ENCODE measurements around the gene NUP93. TPM values are rescaled to one million over a fixed set of nuclear protein-coding genes. Genes with fewer than 3 reads are reported as not detected.

The NUP93 gene
- polyA plus RNA-seq, 1 of the 3 experiments (the other 2 are of a cell fraction), result 43.1 TPM

DNA sequence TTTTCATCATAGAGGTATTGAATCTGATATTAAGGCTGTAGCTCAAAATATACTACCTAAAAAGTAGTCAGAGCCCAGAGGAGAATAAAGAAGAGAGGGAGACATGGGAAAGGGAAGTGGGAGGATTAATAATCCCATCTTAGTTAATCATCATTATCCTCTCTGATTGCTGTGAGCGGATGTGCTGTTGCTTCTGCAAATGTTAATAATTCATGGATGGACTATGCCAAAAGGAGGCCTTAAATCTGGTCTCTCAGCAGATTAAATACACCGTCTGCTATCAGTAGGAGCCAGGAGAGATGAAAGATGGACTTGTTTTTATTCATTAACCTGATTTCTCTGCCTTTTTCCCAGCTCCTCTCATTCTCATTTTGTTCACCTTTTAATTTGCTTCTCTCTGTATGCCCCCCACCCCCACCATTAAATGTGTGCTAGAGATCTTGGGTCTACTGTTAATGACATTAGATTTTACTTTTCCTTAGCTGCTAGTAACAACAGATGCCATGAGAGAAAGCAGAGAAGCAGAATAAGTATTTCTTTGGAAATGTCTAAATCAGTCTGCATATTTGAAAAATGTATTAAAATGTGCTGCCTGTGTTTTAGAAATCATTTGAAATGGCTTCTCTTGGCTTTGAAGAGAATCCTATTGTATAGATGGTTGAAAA is 44.2 kb downstream of the NUP93 start (continued):
- TF ChIP-seq, protein P1, sequence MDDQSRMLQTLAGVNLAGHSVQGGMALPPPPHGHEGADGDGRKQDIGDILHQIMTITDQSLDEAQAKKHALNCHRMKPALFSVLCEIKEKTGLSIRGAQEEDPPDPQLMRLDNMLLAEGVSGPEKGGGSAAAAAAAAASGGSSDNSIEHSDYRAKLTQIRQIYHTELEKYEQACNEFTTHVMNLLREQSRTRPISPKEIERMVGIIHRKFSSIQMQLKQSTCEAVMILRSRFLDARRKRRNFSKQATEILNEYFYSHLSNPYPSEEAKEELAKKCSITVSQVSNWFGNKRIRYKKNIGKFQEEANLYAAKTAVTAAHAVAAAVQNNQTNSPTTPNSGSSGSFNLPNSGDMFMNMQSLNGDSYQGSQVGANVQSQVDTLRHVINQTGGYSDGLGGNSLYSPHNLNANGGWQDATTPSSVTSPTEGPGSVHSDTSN (IDR thresholded peaks at IDR 0.05), result no peak
- no peak for TF ChIP-seq POLR2AphosphoS5 (IDR thresholded peaks at IDR 0.05; ENCODE audit: low read depth, low read length)
- TF ChIP-seq TEAD4 (IDR thresholded peaks at IDR 0.05; ENCODE audit: borderline replicate concordance, insufficient read depth), result no peak
- no peak for TF ChIP-seq YY1 (IDR thresholded peaks at IDR 0.05; ENCODE audit: low read depth)

DNA sequence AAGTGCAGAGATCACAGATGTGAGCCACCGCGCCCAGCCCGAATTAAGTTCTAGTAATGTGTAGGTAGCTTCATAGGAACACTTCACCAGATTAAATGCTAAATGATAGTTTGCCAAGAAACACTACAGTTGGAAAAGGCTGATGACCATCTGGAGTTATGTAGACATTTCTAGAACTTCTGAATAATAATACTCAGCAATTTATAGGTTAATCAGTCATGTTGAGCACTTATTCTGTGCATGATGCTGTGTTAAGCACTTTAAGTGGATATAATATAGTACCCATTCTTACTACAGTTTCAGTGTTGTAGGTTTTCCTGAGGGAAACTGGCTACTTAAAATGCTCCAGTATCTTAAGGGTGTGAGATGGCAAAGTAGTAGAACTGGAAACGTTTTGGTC is 45.2 kb downstream of the NUP93 start:
- H3K79me2 ChIP-seq (ENCODE audit: insufficient read depth), result peaks cover 26% of the 10 kb centered on the region; the same call in 1 of the 2 replicates
- no peak overlapping the region for H3K4me2 ChIP-seq
- no peaks in the 10 kb centered on the region for H3F3A ChIP-seq (replicated peaks; ENCODE audit: insufficient read depth)
- no peak for DNase-seq
- H2AFZ ChIP-seq (ENCODE audit: low read depth), result no peak overlapping the region
- no peak overlapping the region for H3K4me3 ChIP-seq (ENCODE audit: low read depth in 2 of 2, low read length in 1 of 2)
- H3K27me3 ChIP-seq (ENCODE audit: insufficient read depth), result no peaks in the 10 kb centered on the region
- H4K20me1 ChIP-seq (ENCODE audit: insufficient read depth), result no peaks in the 10 kb centered on the region
- CTCF ChIA-PET, result interaction anchor here (2.9 kb wide), 1 partner anchor 15 kb away, joined by 13 read pairs; no protein-coding TSS in a partner anchor
- H3K36me3 ChIP-seq (replicated peaks in 1 of 2; ENCODE audit: control insufficient read depth in 1 of 2, insufficient read depth in 2 of 2, low read length in 1 of 2), result no peaks in the 10 kb centered on the region
- H3K9me3 ChIP-seq, result no peaks in the 10 kb centered on the region
- H3K9ac ChIP-seq, result no peak overlapping the region
- POLR2A ChIA-PET, result no interaction called here
- H3K27ac ChIP-seq (ENCODE audit: low read depth in 2 of 2, low read length in 1 of 2), result no peak overlapping the region
- TF ChIP-seq JUND (IDR thresholded peaks at IDR 0.05) (no peak), YY1 (IDR thresholded peaks at IDR 0.05; ENCODE audit: low read depth) (no peak), TAF1 (IDR thresholded peaks at IDR 0.05; ENCODE audit: borderline replicate concordance, low read depth, low read length) (no peak), NFIC (IDR thresholded peaks at IDR 0.05; ENCODE audit: borderline replicate concordance) (no peak), SIN3A (IDR thresholded peaks at IDR 0.05; ENCODE audit: borderline replicate concordance, low read depth, low read length) (no peak), RAD21 (IDR thresholded peaks at IDR 0.05; ENCODE audit: low read length) (no peak), POLR2AphosphoS5 (IDR thresholded peaks at IDR 0.05; ENCODE audit: low read depth, low read length) (no peak), CHD2 (IDR thresholded peaks at IDR 0.05; ENCODE audit: low read length, partially characterized antibody) (no peak)
- TF ChIP-seq, protein P2, sequence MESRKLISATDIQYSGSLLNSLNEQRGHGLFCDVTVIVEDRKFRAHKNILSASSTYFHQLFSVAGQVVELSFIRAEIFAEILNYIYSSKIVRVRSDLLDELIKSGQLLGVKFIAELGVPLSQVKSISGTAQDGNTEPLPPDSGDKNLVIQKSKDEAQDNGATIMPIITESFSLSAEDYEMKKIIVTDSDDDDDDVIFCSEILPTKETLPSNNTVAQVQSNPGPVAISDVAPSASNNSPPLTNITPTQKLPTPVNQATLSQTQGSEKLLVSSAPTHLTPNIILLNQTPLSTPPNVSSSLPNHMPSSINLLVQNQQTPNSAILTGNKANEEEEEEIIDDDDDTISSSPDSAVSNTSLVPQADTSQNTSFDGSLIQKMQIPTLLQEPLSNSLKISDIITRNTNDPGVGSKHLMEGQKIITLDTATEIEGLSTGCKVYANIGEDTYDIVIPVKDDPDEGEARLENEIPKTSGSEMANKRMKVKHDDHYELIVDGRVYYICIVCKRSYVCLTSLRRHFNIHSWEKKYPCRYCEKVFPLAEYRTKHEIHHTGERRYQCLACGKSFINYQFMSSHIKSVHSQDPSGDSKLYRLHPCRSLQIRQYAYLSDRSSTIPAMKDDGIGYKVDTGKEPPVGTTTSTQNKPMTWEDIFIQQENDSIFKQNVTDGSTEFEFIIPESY (IDR thresholded peaks at IDR 0.05; ENCODE audit: borderline replicate concordance, low read depth), result no peak
- TF ChIP-seq, protein P3, sequence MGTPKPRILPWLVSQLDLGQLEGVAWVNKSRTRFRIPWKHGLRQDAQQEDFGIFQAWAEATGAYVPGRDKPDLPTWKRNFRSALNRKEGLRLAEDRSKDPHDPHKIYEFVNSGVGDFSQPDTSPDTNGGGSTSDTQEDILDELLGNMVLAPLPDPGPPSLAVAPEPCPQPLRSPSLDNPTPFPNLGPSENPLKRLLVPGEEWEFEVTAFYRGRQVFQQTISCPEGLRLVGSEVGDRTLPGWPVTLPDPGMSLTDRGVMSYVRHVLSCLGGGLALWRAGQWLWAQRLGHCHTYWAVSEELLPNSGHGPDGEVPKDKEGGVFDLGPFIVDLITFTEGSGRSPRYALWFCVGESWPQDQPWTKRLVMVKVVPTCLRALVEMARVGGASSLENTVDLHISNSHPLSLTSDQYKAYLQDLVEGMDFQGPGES (IDR thresholded peaks at IDR 0.05; ENCODE audit: low read depth, low read length), result no peak
- 88% methylated on average over 4 of the region's 4 CpGs for WGBS (ENCODE audit: low lambda C conversion rate)
- H3K4me1 ChIP-seq (ENCODE audit: control insufficient read depth in 1 of 2, insufficient read depth in 2 of 2, low read depth in 1 of 2, low read length in 1 of 2), result peaks cover 5 to 8% of the 10 kb centered on the region in 2 experiments; a peak in 3 of 4 replicates
- H3K9me2 ChIP-seq, result no peaks in the 10 kb centered on the region
